ENCODE measurements around the gene MROH7. TPM values are rescaled to one million over a fixed set of nuclear protein-coding genes. Genes with fewer than 3 reads are reported as not detected.

The MROH7 gene
- total RNA-seq, 4 donors from 2014 or later, result 0.42 to 1.3 (median 0.89) TPM

- TF ChIP-seq CTCF (IDR thresholded peaks at IDR 0.05 in 4 of 5, conservative IDR thresholded peaks at IDR 0.05 in 1 of 5) (no peak), POLR2A (IDR thresholded peaks at IDR 0.05) (no peak)
- in situ Hi-C loops (cut with MboI; ENCODE audit: low sequenced_read_pairs in 4 of 4) (no loop called here), intact Hi-C loops (cut with DNase I; ENCODE audit: low total_unique reads) (no loop called here)
- no peak overlapping the region for H3K4me3 ChIP-seq
- H3K9me3 ChIP-seq, result no peaks in the 10 kb centered on the region
- no peaks in the 10 kb centered on the region for H3K36me3 ChIP-seq
- no peak for ATAC-seq
- H3K4me1 ChIP-seq, result peaks cover 4% of the 10 kb centered on the region in 2 donors
- no peak overlapping the region for H3K27ac ChIP-seq
- DNase-seq, result no peak
- no peaks in the 10 kb centered on the region for H3K27me3 ChIP-seq
These were observed 68.8 kb downstream of the MROH7 start for GRCh38 chr1:54710434-54710833.

DNA sequence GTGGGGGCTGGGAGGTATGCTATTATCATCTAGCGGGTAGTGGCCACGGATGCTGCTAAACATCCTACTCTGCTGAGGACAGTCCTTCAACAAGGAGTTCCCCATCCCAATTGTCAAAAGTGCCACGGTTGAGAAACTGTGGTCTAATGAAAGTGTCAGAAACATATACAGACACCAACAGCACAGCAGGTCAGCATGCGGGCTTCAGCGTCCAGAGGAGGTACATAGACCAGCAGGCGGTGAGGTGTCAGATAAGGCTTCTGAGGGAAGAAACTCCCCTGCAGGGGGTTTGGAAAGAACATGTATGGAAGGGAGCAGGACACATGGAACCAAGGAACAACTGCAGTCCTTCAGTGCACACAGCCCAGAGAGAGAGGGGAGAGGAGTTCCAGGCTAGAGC is 69.3 kb downstream of the MROH7 start:
- H3K27ac ChIP-seq, result no peak overlapping the region
- no peaks in the 10 kb centered on the region for H3K27me3 ChIP-seq
- H3K36me3 ChIP-seq, result no peaks in the 10 kb centered on the region
- intact Hi-C loops (cut with DNase I; ENCODE audit: low total_unique reads) (no loop called here), in situ Hi-C loops (cut with MboI; ENCODE audit: low sequenced_read_pairs in 4 of 4) (no loop called here)
- H3K4me3 ChIP-seq, result no peak overlapping the region
- no peak for DNase-seq
- peaks cover 4% of the 10 kb centered on the region in 2 donors for H3K4me1 ChIP-seq
- H3K9me3 ChIP-seq, result no peaks in the 10 kb centered on the region
- TF ChIP-seq CTCF (IDR thresholded peaks at IDR 0.05 in 4 of 5, conservative IDR thresholded peaks at IDR 0.05 in 1 of 5), result no peak
- TF ChIP-seq POLR2A (IDR thresholded peaks at IDR 0.05), result no peak
- no peak for ATAC-seq

- intact Hi-C loops (cut with DNase I; ENCODE audit: low total_unique reads), result no loop called here
- Histone ChIP-seq H3K4me1 (peaks cover 8 to 10% of the 10 kb centered on the region in 2 donors), H3K27me3 (no peaks in the 10 kb centered on the region), H3K36me3 (no peaks in the 10 kb centered on the region), H3K27ac (no peak overlapping the region), H3K9me3 (no peaks in the 10 kb centered on the region), H3K4me3 (no peak overlapping the region)
- in situ Hi-C loops (cut with MboI; ENCODE audit: low sequenced_read_pairs in 4 of 4), result no loop called here
- no peak for TF ChIP-seq POLR2A (IDR thresholded peaks at IDR 0.05)
- TF ChIP-seq CTCF (IDR thresholded peaks at IDR 0.05 in 4 of 5, conservative IDR thresholded peaks at IDR 0.05 in 1 of 5), result no peak
- ATAC-seq (no peak), DNase-seq (no peak)
These were observed 70.0 kb downstream of the MROH7 start for GRCh38 chr1:54711536-54711935.

- intact Hi-C loops (cut with DNase I; ENCODE audit: low total_unique reads), result loop anchor here (1.0 to 5.0 kb wide), 4 partner anchors 49 to 828 kb away; partner anchors contain the start of genes ACOT11, IFT25, LRRC42 and PARS2
- peak in 1 of 2 donors; percentile 32 for ATAC-seq
These were observed 73.4 kb downstream of the MROH7 start for GRCh38 chr1:54714881-54715492.

More at GRCh38 chr1:54714881-54715492, 73.4 kb downstream of the MROH7 start:
- Histone ChIP-seq H3K4me3 (peak overlapping the region; percentile 91 to 98 (median 97)), H3K27me3 (no peaks in the 10 kb centered on the region), H3K9me3 (no peaks in the 10 kb centered on the region), H3K27ac (peak overlapping the region; percentile 88 to 94 (median 90)), H3K36me3 (peaks cover under 1 to 8% of the 10 kb centered on the region in 2 donors), H3K4me1 (peaks cover 12 to 15% of the 10 kb centered on the region in 2 donors)
- DNase-seq, result no peak
- in situ Hi-C loops (cut with MboI; ENCODE audit: low sequenced_read_pairs in 4 of 4), result no loop called here
- no peak for TF ChIP-seq CTCF (IDR thresholded peaks at IDR 0.05 in 4 of 5, conservative IDR thresholded peaks at IDR 0.05 in 1 of 5)
- TF ChIP-seq POLR2A (IDR thresholded peaks at IDR 0.05), result no peak

All from gastrocnemius medialis (tissue), 4 donors.